ENCODE results near the gene IRF6.

The IRF6 gene

GRCh38 chr1:209822706-209823105, 16.8 kb upstream of the IRF6 start:
- no peaks in the 10 kb centered on the region for H3K36me3 ChIP-seq
- intact Hi-C loops (cut with DNase I; ENCODE audit: low total_unique reads): no loop called here
- H3K27ac ChIP-seq: no peak overlapping the region
- DNase-seq: no peak
- H3K4me1 ChIP-seq: no peaks in the 10 kb centered on the region
- peaks cover 0 to 15% of the 10 kb centered on the region in 2 donors for H3K27me3 ChIP-seq
- H3K9me3 ChIP-seq: no peaks in the 10 kb centered on the region
- TF ChIP-seq CTCF (IDR thresholded peaks at IDR 0.05): no peak
- no peak overlapping the region for H3K4me3 ChIP-seq

GRCh38 chr1:209820986-209821385, 15.0 kb upstream of the IRF6 start:
- no peak overlapping the region for H3K4me3 ChIP-seq
- H3K9me3 ChIP-seq: no peaks in the 10 kb centered on the region
- DNase-seq: no peak
- H3K27me3 ChIP-seq: peaks cover 0 to 15% of the 10 kb centered on the region in 2 donors
- no peaks in the 10 kb centered on the region for H3K4me1 ChIP-seq
- H3K27ac ChIP-seq: no peak overlapping the region
- no peak for TF ChIP-seq CTCF (IDR thresholded peaks at IDR 0.05)
- no peaks in the 10 kb centered on the region for H3K36me3 ChIP-seq
- intact Hi-C loops (cut with DNase I; ENCODE audit: low total_unique reads): no loop called here

- no peak overlapping the region for H3K27ac ChIP-seq
- DNase-seq: no peak
- H3K4me1 ChIP-seq: no peaks in the 10 kb centered on the region
- no peak for TF ChIP-seq CTCF (IDR thresholded peaks at IDR 0.05)
- intact Hi-C loops (cut with DNase I; ENCODE audit: low total_unique reads): no loop called here
- H3K27me3 ChIP-seq: peaks cover 0 to 15% of the 10 kb centered on the region in 2 donors
- H3K9me3 ChIP-seq: no peaks in the 10 kb centered on the region
- H3K4me3 ChIP-seq: no peak overlapping the region
- no peaks in the 10 kb centered on the region for H3K36me3 ChIP-seq
These were observed 13.1 kb upstream of the IRF6 start for GRCh38 chr1:209819058-209819457.

- DNase-seq: no peak
- H3K4me1 ChIP-seq: no peaks in the 10 kb centered on the region
- H3K27ac ChIP-seq: no peak overlapping the region
- H3K36me3 ChIP-seq: no peaks in the 10 kb centered on the region
- no peak overlapping the region for H3K4me3 ChIP-seq
- intact Hi-C loops (cut with DNase I; ENCODE audit: low total_unique reads): no loop called here
- TF ChIP-seq CTCF (IDR thresholded peaks at IDR 0.05): no peak
- peaks cover 0 to 15% of the 10 kb centered on the region in 2 donors for H3K27me3 ChIP-seq
- no peaks in the 10 kb centered on the region for H3K9me3 ChIP-seq
These were observed 11.7 kb upstream of the IRF6 start for GRCh38 chr1:209817691-209818090.

GRCh38 chr1:209816923-209817322, 11.0 kb upstream of the IRF6 start:
- Histone ChIP-seq H3K4me1 (no peaks in the 10 kb centered on the region), H3K27ac (no peak overlapping the region)
- intact Hi-C loops (cut with DNase I; ENCODE audit: low total_unique reads): no loop called here

More at GRCh38 chr1:209816923-209817322, 11.0 kb upstream of the IRF6 start:
- H3K36me3 ChIP-seq: no peaks in the 10 kb centered on the region
- DNase-seq: no peak
- TF ChIP-seq CTCF (IDR thresholded peaks at IDR 0.05): no peak
- H3K4me3 ChIP-seq: no peak overlapping the region
- H3K27me3 ChIP-seq: peaks cover 0 to 8% of the 10 kb centered on the region in 2 donors
- no peaks in the 10 kb centered on the region for H3K9me3 ChIP-seq
